CD14-positive monocyte (primary cell): Measurements from ENCODE around the gene AEBP1. TPM values are rescaled to one million over a fixed set of nuclear protein-coding genes. Genes with fewer than 3 reads are reported as not detected.

ENCODE experiments used
- DNase-seq, 3 donors: peaks; one replicate each; pipeline ENCODE4 v3.0.0-alpha.2; 2011 to 2022
- H2AFZ ChIP-seq: 2 replicates; pipeline ENCODE4 v1.6.0; 2012; ENCODE audit warnings: mild to moderate bottlenecking, low read depth, low read length, inconsistent platforms; ENCODE audit not compliant: insufficient read depth, poor library complexity, severe bottlenecking
- H3K27ac ChIP-seq, 2 donors: 1 replicate in 1 of 2; 2 replicates in 1 of 2; pipeline ENCODE4 v1.5.1; 2012 to 2013; ENCODE audit warnings: low read length in 2 of 2, control low read depth in 1 of 2, inconsistent platforms in 1 of 2, low read depth in 1 of 2, mild to moderate bottlenecking in 1 of 2
- H3K27me3 ChIP-seq, 2 donors: one replicate each; pipeline versions ENCODE4 v1.6.0 to v1.6.1; 2011 to 2013; ENCODE audit warnings: low read length in 2 of 2; ENCODE audit not compliant: control insufficient read depth in 2 of 2, insufficient read depth in 2 of 2
- H3K36me3 ChIP-seq, 2 donors: replicated peaks in 1 of 2; 1 replicate in 1 of 2; 2 replicates in 1 of 2; pipeline versions ENCODE4 v1.5.1 to v1.6.1; 2012 to 2013; ENCODE audit warnings: low read length in 2 of 2, control low read depth in 1 of 2, inconsistent platforms in 1 of 2, mild to moderate bottlenecking in 1 of 2; ENCODE audit not compliant: insufficient read depth in 2 of 2, control insufficient read depth in 1 of 2
- H3K4me1 ChIP-seq, 2 donors: 1 replicate in 1 of 2; 2 replicates in 1 of 2; pipeline versions ENCODE4 v1.5.1 to v1.6.1; 2012 to 2013; ENCODE audit warnings: low read length in 2 of 2, control low read depth in 1 of 2, inconsistent platforms in 1 of 2, mild to moderate bottlenecking in 1 of 2, moderate library complexity in 1 of 2; ENCODE audit not compliant: insufficient read depth in 2 of 2, control insufficient read depth in 1 of 2
- H3K4me2 ChIP-seq: replicated peaks from 2 replicates; pipeline ENCODE3; 2012; ENCODE audit warnings: low read length, moderate library complexity, mild to moderate bottlenecking; ENCODE audit not compliant: poor library complexity, severe bottlenecking; ENCODE audit errors: extremely low read depth
- H3K4me3 ChIP-seq, 3 experiments: fragments of 200-600 bp in 1 of 3; sonication (generic) in 1 of 3; replicated peaks in 1 of 3; 1 replicate in 2 of 3; 2 replicates in 1 of 3; pipeline ENCODE4 v1.5.1; 2011 to 2013; ENCODE audit warnings: low read length in 3 of 3, mild to moderate bottlenecking in 3 of 3, control low read depth in 2 of 3, low read depth in 2 of 3, inconsistent platforms in 1 of 3, moderate library complexity in 1 of 3
- H3K79me2 ChIP-seq: 2 replicates; pipeline ENCODE4 v1.6.0; 2012; ENCODE audit warnings: mild to moderate bottlenecking, control low read depth, inconsistent platforms, low read length, moderate library complexity; ENCODE audit not compliant: insufficient read depth
- H3K9ac ChIP-seq: 2 replicates; pipeline ENCODE4 v1.6.0; 2017; ENCODE audit warnings: low read length, mild to moderate bottlenecking; ENCODE audit not compliant: insufficient read depth, poor library complexity, severe bottlenecking
- H3K9me3 ChIP-seq, 2 donors: replicated peaks in 1 of 2; 1 replicate in 1 of 2; 2 replicates in 1 of 2; pipeline versions ENCODE4 v1.5.1 to v1.6.1; 2012 to 2013; ENCODE audit warnings: low read length in 2 of 2, control low read depth in 1 of 2; ENCODE audit not compliant: control insufficient read depth in 1 of 2, insufficient read depth in 1 of 2
- H4K20me1 ChIP-seq: 2 replicates; pipeline ENCODE4 v1.6.0; 2012; ENCODE audit warnings: mild to moderate bottlenecking, low read length, control low read depth, moderate library complexity; ENCODE audit not compliant: insufficient read depth
- H3K27ac Mint-ChIP-seq, 7 donors: one replicate each; pipeline ENCODE4 v1.8.0; 2020; ENCODE audit warnings: mild to moderate bottlenecking in 7 of 7, mixed read lengths in 7 of 7, moderate library complexity in 6 of 7, inconsistent platforms in 2 of 7
- H3K27me3 Mint-ChIP-seq, 3 donors: one replicate each; pipeline ENCODE4 v1.8.0; 2021 to 2022; ENCODE audit warnings: low read depth in 3 of 3, mild to moderate bottlenecking in 3 of 3, mixed read lengths in 3 of 3, moderate library complexity in 3 of 3, inconsistent platforms in 1 of 3
- H3K36me3 Mint-ChIP-seq, 2 donors: one replicate each; pipeline ENCODE4 v1.8.0; 2020; ENCODE audit warnings: mixed read lengths in 2 of 2, inconsistent platforms in 1 of 2, mild to moderate bottlenecking in 1 of 2
- H3K4me1 Mint-ChIP-seq: one replicate; pipeline ENCODE4 v1.8.0; 2020; ENCODE audit warnings: mild to moderate bottlenecking, mixed read lengths
- H3K4me3 Mint-ChIP-seq, 2 donors: one replicate each; pipeline ENCODE4 v1.8.0; 2020; ENCODE audit warnings: mild to moderate bottlenecking in 2 of 2, mixed read lengths in 2 of 2, moderate library complexity in 1 of 2
- H3K9me3 Mint-ChIP-seq, 7 donors: one replicate each; pipeline ENCODE4 v1.8.0; 2020 to 2022; ENCODE audit warnings: mixed read lengths in 7 of 7, mild to moderate bottlenecking in 6 of 7, moderate library complexity in 6 of 7, inconsistent platforms in 2 of 7
- WGBS: methylation state at CpG from one replicate; pipeline ENCODE4 v1.1.5; 2013; ENCODE audit warnings: missing lambda C conversion rate; ENCODE audit not compliant: insufficient coverage; 5-methylcytosine and 5-hydroxymethylcytosine counted together
- intact Hi-C, 2 donors: fragments of 100-400 bp; cut with micrococcal nuclease; formaldehyde crosslinking; loops; one replicate each; pipeline versions ENCODE4 v1.15.0 to v1.15.1; 2023
- polyA plus RNA-seq, 3 donors: library from polyadenylated mRNA; depleted of rRNA in 1 of 3; unstranded in 2 of 3; stranded (reverse) in 1 of 3; fragments of 300-500 nt in 2 of 3; fragments of >200 nt in 1 of 3; fragmentation: Illumina TruSeq in 2 of 3; gene quantifications; 1 replicate in 2 of 3; 2 replicates in 1 of 3; pipeline ENCODE4 v1.2.3, GENCODE V29; 2012 to 2021
- TF ChIP-seq, protein P1 (sequence below): fragments of 200-600 bp; IDR thresholded peaks from one replicate; pipeline ENCODE4 v1.8.0; 2022; ENCODE audit warnings: antibody characterized with exemption, mild to moderate bottlenecking

Gene AEBP1
- polyA plus RNA-seq, 3 donors = 0.08 TPM; not detected in 2

DNA sequence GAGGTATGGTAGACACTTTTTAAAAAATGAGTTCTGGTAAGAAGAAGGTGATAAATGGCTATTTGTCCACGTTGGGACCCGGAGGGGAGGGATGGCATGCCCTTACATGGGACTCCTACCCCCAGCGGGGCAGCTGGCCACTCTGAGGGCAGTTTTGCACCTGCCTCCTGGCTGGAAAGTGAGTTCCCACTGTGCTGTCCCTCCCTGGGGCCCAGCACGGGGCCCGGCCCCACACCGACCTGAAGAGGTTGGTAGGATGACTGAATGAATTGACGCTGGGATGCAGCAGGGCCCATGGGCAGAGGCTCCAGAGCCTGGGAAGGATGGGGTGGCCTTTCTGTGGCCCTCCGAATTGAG, 601 bp upstream of the AEBP1 start:
- Histone ChIP-seq H3K9ac (no peak overlapping the region), H3K36me3 (no peaks in the 10 kb centered on the region), H3K27ac (no peak overlapping the region), H3K4me2 (no peak overlapping the region), H3K4me1 (peaks cover 0 to 5% of the 10 kb centered on the region in 2 donors), H2AFZ (no peak overlapping the region), H4K20me1 (no peaks in the 10 kb centered on the region), H3K9me3 (no peaks in the 10 kb centered on the region), H3K79me2 (no peaks in the 10 kb centered on the region), H3K4me3 (no peak overlapping the region), H3K27me3 (peaks cover 14 to 34% of the 10 kb centered on the region in 2 donors)
- peaks cover 37 to 47% (median 38%) of the 10 kb centered on the region in 3 donors for H3K27me3 Mint-ChIP-seq
- H3K27ac Mint-ChIP-seq = peak overlapping the region in 1 of 7 donors; percentile 30
- intact Hi-C loops = no loop called here
- 66% methylated on average over 8 of the region's 8 CpGs for WGBS
- TF ChIP-seq, protein P1, sequence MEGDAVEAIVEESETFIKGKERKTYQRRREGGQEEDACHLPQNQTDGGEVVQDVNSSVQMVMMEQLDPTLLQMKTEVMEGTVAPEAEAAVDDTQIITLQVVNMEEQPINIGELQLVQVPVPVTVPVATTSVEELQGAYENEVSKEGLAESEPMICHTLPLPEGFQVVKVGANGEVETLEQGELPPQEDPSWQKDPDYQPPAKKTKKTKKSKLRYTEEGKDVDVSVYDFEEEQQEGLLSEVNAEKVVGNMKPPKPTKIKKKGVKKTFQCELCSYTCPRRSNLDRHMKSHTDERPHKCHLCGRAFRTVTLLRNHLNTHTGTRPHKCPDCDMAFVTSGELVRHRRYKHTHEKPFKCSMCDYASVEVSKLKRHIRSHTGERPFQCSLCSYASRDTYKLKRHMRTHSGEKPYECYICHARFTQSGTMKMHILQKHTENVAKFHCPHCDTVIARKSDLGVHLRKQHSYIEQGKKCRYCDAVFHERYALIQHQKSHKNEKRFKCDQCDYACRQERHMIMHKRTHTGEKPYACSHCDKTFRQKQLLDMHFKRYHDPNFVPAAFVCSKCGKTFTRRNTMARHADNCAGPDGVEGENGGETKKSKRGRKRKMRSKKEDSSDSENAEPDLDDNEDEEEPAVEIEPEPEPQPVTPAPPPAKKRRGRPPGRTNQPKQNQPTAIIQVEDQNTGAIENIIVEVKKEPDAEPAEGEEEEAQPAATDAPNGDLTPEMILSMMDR = no peak
- no peak for DNase-seq
- H3K4me1 Mint-ChIP-seq = peaks cover 3% of the 10 kb centered on the region
- peaks cover 0 to 8% (median 0%) of the 10 kb centered on the region in 7 donors for H3K9me3 Mint-ChIP-seq
- H3K4me3 Mint-ChIP-seq = peak overlapping the region in 1 of 2 donors; percentile 70
- H3K36me3 Mint-ChIP-seq = no peaks in the 10 kb centered on the region

- Mint-ChIP-seq H3K4me1 (peaks cover 3% of the 10 kb centered on the region), H3K27ac (peak overlapping the region in 1 of 7 donors; percentile 50), H3K9me3 (peaks cover 0 to 8% (median 0%) of the 10 kb centered on the region in 7 donors), H3K27me3 (peaks cover 37 to 47% (median 38%) of the 10 kb centered on the region in 3 donors), H3K36me3 (no peaks in the 10 kb centered on the region), H3K4me3 (peak overlapping the region; percentile 16 to 63)
- Histone ChIP-seq H3K4me2 (no peak overlapping the region), H3K9me3 (no peaks in the 10 kb centered on the region), H3K36me3 (no peaks in the 10 kb centered on the region), H3K27me3 (peaks cover 14 to 34% of the 10 kb centered on the region in 2 donors), H3K9ac (no peak overlapping the region), H4K20me1 (no peaks in the 10 kb centered on the region), H2AFZ (peak overlapping the region; percentile 63), H3K4me3 (peak overlapping the region in 1 of 3 experiments; percentile 28), H3K79me2 (no peaks in the 10 kb centered on the region), H3K4me1 (peaks cover 0 to 5% of the 10 kb centered on the region in 2 donors), H3K27ac (no peak overlapping the region)
- WGBS = 62% methylated on average over 17 of the region's 28 CpGs
- intact Hi-C loops = no loop called here
- TF ChIP-seq, protein P1 = no peak
- no peak for DNase-seq
These were observed 971 bp downstream of the AEBP1 start for GRCh38 chr7:44104860-44105771.
